GM12864 (cell line): ENCODE results near the gene COL8A1.

ENCODE experiments used
- DNase-seq: peaks from one replicate; pipeline ENCODE4 v3.0.0-alpha.2; 2011; ENCODE audit warnings: low read depth
- H3K4me3 ChIP-seq: 2 replicates; pipeline ENCODE4 v1.5.1; 2011; ENCODE audit warnings: mild to moderate bottlenecking, low read depth, low read length, control low read depth
- CTCF ChIP-seq: IDR thresholded peaks from 2 replicates; pipeline ENCODE4 v1.5.1; 2011; ENCODE audit warnings: low read depth, mild to moderate bottlenecking, moderate library complexity, low read length, control low read depth, inconsistent platforms; ENCODE audit errors: missing control alignments

COL8A1 gene

GRCh38 chr3:99772171-99772570 is 133.8 kb downstream of the COL8A1 start:
- no peak for TF ChIP-seq CTCF
- H3K4me3 ChIP-seq, result no peak overlapping the region
- DNase-seq, result no peak

GRCh38 chr3:99772671-99773070 is 134.3 kb downstream of the COL8A1 start:
- DNase-seq, result no peak
- no peak overlapping the region for H3K4me3 ChIP-seq
- TF ChIP-seq CTCF, result no peak

GRCh38 chr3:99774467-99774866 is 136.1 kb downstream of the COL8A1 start:
- TF ChIP-seq CTCF, result no peak
- no peak overlapping the region for H3K4me3 ChIP-seq
- peak; percentile 10 for DNase-seq

GRCh38 chr3:99776516-99777209 is 138.3 kb downstream of the COL8A1 start:
- no peak overlapping the region for H3K4me3 ChIP-seq
- DNase-seq, result no peak
- no peak for TF ChIP-seq CTCF

- DNase-seq, result no peak
- TF ChIP-seq CTCF, result no peak
- no peak overlapping the region for H3K4me3 ChIP-seq
Observed at GRCh38 chr3:99777210-99777549, 138.8 kb downstream of the COL8A1 start.

- DNase-seq, result no peak
- TF ChIP-seq CTCF, result no peak
Observed at GRCh38 chr3:99777708-99778107, 139.3 kb downstream of the COL8A1 start.

GRCh38 chr3:99780749-99781148 is 142.4 kb downstream of the COL8A1 start:
- no peak for TF ChIP-seq CTCF
- no peak for DNase-seq
- H3K4me3 ChIP-seq, result no peak overlapping the region

More at GRCh38 chr3:99777708-99778107, 139.3 kb downstream of the COL8A1 start:
- no peak overlapping the region for H3K4me3 ChIP-seq
